Endodermal cell (in vitro differentiated cells): Measurements from ENCODE around the gene BPI. TPM values are rescaled to one million over a fixed set of nuclear protein-coding genes. Genes with fewer than 3 reads are reported as not detected.

Experiments used
- DNase-seq: peaks from one replicate; pipeline ENCODE4 v3.0.0-alpha.2; 2017
- H3K27ac ChIP-seq: 2 replicates; pipeline ENCODE4 v1.5.1; 2013; ENCODE audit warnings: mild to moderate bottlenecking, low read depth, low read length, moderate library complexity
- H3K27me3 ChIP-seq: 2 replicates; pipeline ENCODE4 v1.6.1; 2013; ENCODE audit warnings: mild to moderate bottlenecking, low read length, moderate library complexity; ENCODE audit not compliant: insufficient read depth, control insufficient read depth, poor library complexity, severe bottlenecking
- H3K36me3 ChIP-seq: 2 replicates; pipeline ENCODE4 v1.7.0; 2013; ENCODE audit warnings: mild to moderate bottlenecking, low read length, moderate library complexity; ENCODE audit not compliant: control insufficient read depth, insufficient read depth
- H3K4me1 ChIP-seq: one replicate; pipeline ENCODE4 v1.7.0; 2013; ENCODE audit warnings: low read length; ENCODE audit not compliant: control insufficient read depth, insufficient read depth
- H3K4me3 ChIP-seq: 2 replicates; pipeline ENCODE4 v1.5.1; 2013; ENCODE audit warnings: mild to moderate bottlenecking, low read length, moderate library complexity
- H3K9ac ChIP-seq: 2 replicates; pipeline ENCODE4 v1.6.1; 2013; ENCODE audit warnings: mild to moderate bottlenecking, low read length, moderate library complexity; ENCODE audit not compliant: poor library complexity, severe bottlenecking; ENCODE audit errors: extremely low read depth
- H3K9me3 ChIP-seq: 2 replicates; pipeline ENCODE4 v1.6.1; 2013; ENCODE audit warnings: mild to moderate bottlenecking, low read length, moderate library complexity; ENCODE audit not compliant: control insufficient read depth
- H3K27ac Mint-ChIP-seq: 2 replicates; pipeline ENCODE4 v1.8.0; 2020; ENCODE audit warnings: mixed read lengths
- H3K27me3 Mint-ChIP-seq: 2 replicates; pipeline ENCODE4 v1.8.0; 2021; ENCODE audit warnings: mild to moderate bottlenecking, mixed read lengths; ENCODE audit not compliant: insufficient read depth
- H3K36me3 Mint-ChIP-seq: 2 replicates; pipeline ENCODE4 v1.8.0; 2020; ENCODE audit warnings: low read depth, mixed read lengths
- H3K4me1 Mint-ChIP-seq: 2 replicates; pipeline ENCODE4 v1.8.0; 2020; ENCODE audit warnings: mixed read lengths
- H3K4me3 Mint-ChIP-seq: 2 replicates; pipeline ENCODE4 v1.8.0; 2020; ENCODE audit warnings: mild to moderate bottlenecking, moderate library complexity, mixed read lengths
- H3K9me3 Mint-ChIP-seq: 2 replicates; pipeline ENCODE4 v1.8.0; 2020; ENCODE audit warnings: mild to moderate bottlenecking, mixed read lengths
- CTCF ChIP-seq: fragments of 200-600 bp; sonication (generic); conservative IDR thresholded peaks from 2 replicates; pipeline ENCODE4 v1.5.0; 2021; ENCODE audit warnings: antibody characterized with exemption, mild to moderate bottlenecking
- WGBS, 2 experiments: methylation state at CpG; one replicate each; pipeline versions ENCODE4 v1.1.5 to v1.1.7; 2013; ENCODE audit warnings: missing lambda C conversion rate in 2 of 2, mixed read lengths in 1 of 2; ENCODE audit not compliant: insufficient coverage in 1 of 2, insufficient read length in 1 of 2; 5-methylcytosine and 5-hydroxymethylcytosine counted together
- total RNA-seq, 2 donors: library from RNA; stranded (reverse); fragmentation: NEBNext Ultra II Directional in 1 of 2; extraction: Animal tissue kit (Norgen Biotek cat#: 25700) in 1 of 2; gene quantifications; 2 replicates in 1 of 2; 3 replicates in 1 of 2; pipeline ENCODE4 v1.2.1, GENCODE V29; 2021

BPI gene
- total RNA-seq, 2 donors from 2014 or later = not detected

GRCh38 chr20:38291966-38292365 is 12.0 kb upstream of the BPI start:
- Mint-ChIP-seq H3K36me3 (no peaks in the 10 kb centered on the region), H3K9me3 (no peaks in the 10 kb centered on the region), H3K4me1 (peaks cover 3% of the 10 kb centered on the region), H3K27me3 (no peaks in the 10 kb centered on the region), H3K27ac (no peak overlapping the region), H3K4me3 (no peak overlapping the region)
- no peak for TF ChIP-seq CTCF
- DNase-seq = no peak
- 67 to 69% methylated on average over 1 to 3 of the region's 3 CpGs for WGBS, 2 experiments
- H3K9ac ChIP-seq = no peak overlapping the region
- H3K27ac ChIP-seq = no peak overlapping the region
- H3K4me3 ChIP-seq = no peak overlapping the region
- H3K9me3 ChIP-seq = no peaks in the 10 kb centered on the region
- no peaks in the 10 kb centered on the region for H3K36me3 ChIP-seq
- no peaks in the 10 kb centered on the region for H3K4me1 ChIP-seq
- no peaks in the 10 kb centered on the region for H3K27me3 ChIP-seq

GRCh38 chr20:38293491-38294065 is 10.4 kb upstream of the BPI start:
- no peak for TF ChIP-seq CTCF
- H3K27ac Mint-ChIP-seq = no peak overlapping the region
- WGBS, 2 experiments = 75 to 78% methylated on average over 3 to 7 of the region's 7 CpGs
- peak; percentile 66 for DNase-seq
- no peaks in the 10 kb centered on the region for H3K36me3 Mint-ChIP-seq
- Histone ChIP-seq H3K27ac (peak overlapping the region; percentile 62), H3K4me3 (no peak overlapping the region), H3K27me3 (no peaks in the 10 kb centered on the region), H3K9me3 (no peaks in the 10 kb centered on the region), H3K36me3 (no peaks in the 10 kb centered on the region), H3K4me1 (no peaks in the 10 kb centered on the region), H3K9ac (no peak overlapping the region)
- H3K9me3 Mint-ChIP-seq = no peaks in the 10 kb centered on the region
- H3K27me3 Mint-ChIP-seq = no peaks in the 10 kb centered on the region
- peaks cover 3% of the 10 kb centered on the region for H3K4me1 Mint-ChIP-seq
- H3K4me3 Mint-ChIP-seq = no peak overlapping the region

- no peaks in the 10 kb centered on the region for H3K4me1 ChIP-seq
- no peak for DNase-seq
- peak overlapping the region; percentile 13 for H3K27ac ChIP-seq
- H3K9me3 Mint-ChIP-seq = no peaks in the 10 kb centered on the region
- no peak overlapping the region for H3K27ac Mint-ChIP-seq
- H3K36me3 ChIP-seq = no peaks in the 10 kb centered on the region
- H3K4me3 Mint-ChIP-seq = no peak overlapping the region
- H3K4me3 ChIP-seq = no peak overlapping the region
- no peaks in the 10 kb centered on the region for H3K27me3 ChIP-seq
- peaks cover 3% of the 10 kb centered on the region for H3K4me1 Mint-ChIP-seq
- H3K36me3 Mint-ChIP-seq = no peaks in the 10 kb centered on the region
- H3K9ac ChIP-seq = no peak overlapping the region
- 85 to 88% methylated on average over 8 to 11 of the region's 11 CpGs for WGBS, 2 experiments
- no peaks in the 10 kb centered on the region for H3K27me3 Mint-ChIP-seq
- TF ChIP-seq CTCF = no peak
- no peaks in the 10 kb centered on the region for H3K9me3 ChIP-seq
These were observed 9.8 kb upstream of the BPI start for GRCh38 chr20:38294076-38294591.
